ENCODE measurements around the gene CELF2. TPM values are rescaled to one million over a fixed set of nuclear protein-coding genes. Genes with fewer than 3 reads are reported as not detected.

CELF2 gene
- total RNA-seq, 1 experiment from 2014 or later, result 28.7 TPM

DNA sequence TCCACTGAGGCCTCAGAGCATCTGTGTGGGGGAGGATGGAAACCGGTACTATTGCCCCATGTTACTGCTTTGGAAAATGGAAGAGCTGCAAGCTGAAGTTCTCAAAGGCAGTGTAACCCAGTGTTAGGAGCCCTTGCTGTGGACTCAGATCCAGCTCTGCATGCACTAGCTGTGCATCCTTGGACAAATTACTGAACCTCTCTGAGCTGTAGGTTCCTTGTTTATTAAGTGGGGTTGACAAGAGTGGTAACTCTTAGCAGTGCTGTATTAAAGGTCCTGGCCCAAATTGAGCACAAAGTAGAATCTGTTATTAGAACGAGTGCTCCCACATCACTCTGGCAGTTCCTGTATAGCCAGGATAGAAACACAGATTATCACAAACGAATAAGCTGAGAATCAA, 359.6 kb downstream of the CELF2 start:
- H3K36me3 Mint-ChIP-seq (ENCODE audit: insufficient read depth in 1 of 3, low read depth in 3 of 3), result no peaks in the 10 kb centered on the region; a peak in 1 of 7 replicates
- Histone ChIP-seq H3K27me3 (ENCODE audit: insufficient read depth, low read length) (no peaks in the 10 kb centered on the region), H3K23me2 (ENCODE audit: insufficient read length, low read depth, low read length, poor library complexity, severe bottlenecking) (no peaks in the 10 kb centered on the region), H4K8ac (replicated peaks; ENCODE audit: insufficient read length, low read depth, low read length) (no peak overlapping the region), H4K20me1 (ENCODE audit: control insufficient read depth, insufficient read depth, insufficient read length) (no peaks in the 10 kb centered on the region), H3T11ph (ENCODE audit: low read length) (no peak overlapping the region), H3K18ac (ENCODE audit: insufficient read length, low read depth, low read length) (no peak overlapping the region), H4K5ac (ENCODE audit: insufficient read length, low read depth, low read length) (no peak overlapping the region), H2AFZ (ENCODE audit: low read length) (no peak overlapping the region), H2BK120ac (ENCODE audit: low read depth, low read length, poor library complexity, severe bottlenecking) (no peak overlapping the region), H3K23ac (ENCODE audit: insufficient read length, low read depth, low read length) (no peak overlapping the region), H3K4ac (ENCODE audit: low read depth, low read length) (no peak overlapping the region), H3K9ac (ENCODE audit: extremely low read depth, insufficient read length, low read length) (no peak overlapping the region), H2BK15ac (ENCODE audit: low read depth, low read length) (no peak overlapping the region), H4K91ac (ENCODE audit: insufficient read length, low read depth, low read length) (no peak overlapping the region), H3K56ac (ENCODE audit: insufficient read length, low read depth, low read length) (no peak overlapping the region), H3K14ac (ENCODE audit: insufficient read depth, low read length) (no peak overlapping the region), H3K79me2 (ENCODE audit: insufficient read depth, low read length) (no peaks in the 10 kb centered on the region), H3K79me1 (ENCODE audit: insufficient read depth, low read depth, low read length, poor library complexity, severe bottlenecking) (no peaks in the 10 kb centered on the region), H2AK5ac (ENCODE audit: insufficient read length, low read length) (no peak overlapping the region), H3K4me1 (ENCODE audit: insufficient read depth, low read length) (no peaks in the 10 kb centered on the region), H2BK5ac (ENCODE audit: insufficient read length, low read length) (no peak overlapping the region), H3K27ac (ENCODE audit: insufficient read length, low read depth, low read length) (no peak overlapping the region), H2BK20ac (ENCODE audit: low read depth, low read length, poor library complexity, severe bottlenecking) (no peak overlapping the region), H3K9me3 (ENCODE audit: control insufficient read depth, low read depth, low read length) (no peaks in the 10 kb centered on the region), H2BK12ac (ENCODE audit: insufficient read length, low read depth, low read length) (no peak overlapping the region), H3K4me2 (ENCODE audit: insufficient read depth, insufficient read length, low read length) (no peak overlapping the region)
- H3K27me3 Mint-ChIP-seq (ENCODE audit: low read depth), result peaks cover 5% of the 10 kb centered on the region; the same call in 1 of the 2 replicates
- WGBS (ENCODE audit: extremely low coverage, insufficient read length, low lambda C conversion rate), result no CpG with 5 or more reads among the region's 3 CpGs
- no peak overlapping the region; a peak in 1 of 7 replicates for H3K27ac Mint-ChIP-seq
- peaks cover 13% of the 10 kb centered on the region in 2 experiments for H3K4me1 Mint-ChIP-seq
- no peak for DNase-seq
- no peak overlapping the region for H3K4me3 Mint-ChIP-seq
- TF ChIP-seq, protein P1, sequence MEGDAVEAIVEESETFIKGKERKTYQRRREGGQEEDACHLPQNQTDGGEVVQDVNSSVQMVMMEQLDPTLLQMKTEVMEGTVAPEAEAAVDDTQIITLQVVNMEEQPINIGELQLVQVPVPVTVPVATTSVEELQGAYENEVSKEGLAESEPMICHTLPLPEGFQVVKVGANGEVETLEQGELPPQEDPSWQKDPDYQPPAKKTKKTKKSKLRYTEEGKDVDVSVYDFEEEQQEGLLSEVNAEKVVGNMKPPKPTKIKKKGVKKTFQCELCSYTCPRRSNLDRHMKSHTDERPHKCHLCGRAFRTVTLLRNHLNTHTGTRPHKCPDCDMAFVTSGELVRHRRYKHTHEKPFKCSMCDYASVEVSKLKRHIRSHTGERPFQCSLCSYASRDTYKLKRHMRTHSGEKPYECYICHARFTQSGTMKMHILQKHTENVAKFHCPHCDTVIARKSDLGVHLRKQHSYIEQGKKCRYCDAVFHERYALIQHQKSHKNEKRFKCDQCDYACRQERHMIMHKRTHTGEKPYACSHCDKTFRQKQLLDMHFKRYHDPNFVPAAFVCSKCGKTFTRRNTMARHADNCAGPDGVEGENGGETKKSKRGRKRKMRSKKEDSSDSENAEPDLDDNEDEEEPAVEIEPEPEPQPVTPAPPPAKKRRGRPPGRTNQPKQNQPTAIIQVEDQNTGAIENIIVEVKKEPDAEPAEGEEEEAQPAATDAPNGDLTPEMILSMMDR (conservative IDR thresholded peaks at IDR 0.05), result no peak
- no peaks in the 10 kb centered on the region for H3K9me3 Mint-ChIP-seq
